Inflammatory macrophage treated with lipopolysaccharide for 4 hours (primary cell): ENCODE measurements around the gene IL16.

Source experiments
- DNase-seq: peaks from one replicate; pipeline ENCODE4 v3.0.0-alpha.2; 2020

Gene IL16

GRCh38 chr15:81317642-81318017, 121.0 kb downstream of the IL16 start:
- no peak for DNase-seq

- no peak for DNase-seq
Observed at GRCh38 chr15:81321667-81322066, 125.0 kb downstream of the IL16 start.

DNA sequence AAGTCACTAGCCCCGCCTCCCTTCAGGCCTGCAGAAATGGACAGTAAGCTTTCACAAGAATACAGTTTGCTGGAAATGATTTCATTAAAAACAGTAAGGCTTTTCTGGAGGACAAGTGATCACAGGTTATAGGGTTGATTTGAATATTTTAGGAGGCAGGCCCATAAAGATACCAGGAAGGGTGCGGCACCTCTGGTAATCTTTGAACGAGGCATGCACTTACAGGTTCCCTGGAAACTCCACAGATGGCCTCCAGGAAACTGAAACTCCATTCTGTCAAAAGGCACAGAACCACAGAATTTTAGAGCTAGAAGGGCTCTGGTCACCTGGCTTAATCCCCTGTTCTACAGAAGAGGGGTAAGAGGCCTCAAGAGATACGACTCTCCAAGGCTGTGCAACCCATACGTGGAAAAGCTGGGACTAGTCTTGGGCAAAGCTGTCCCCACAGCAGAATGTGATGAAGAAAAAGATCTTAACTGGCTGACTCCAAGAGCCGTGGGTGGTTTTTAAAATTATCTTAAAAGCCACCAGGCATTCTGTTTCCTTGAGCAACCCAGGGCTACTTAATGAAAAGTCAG, 126.1 kb downstream of the IL16 start:
- DNase-seq = peak; percentile 39

DNA sequence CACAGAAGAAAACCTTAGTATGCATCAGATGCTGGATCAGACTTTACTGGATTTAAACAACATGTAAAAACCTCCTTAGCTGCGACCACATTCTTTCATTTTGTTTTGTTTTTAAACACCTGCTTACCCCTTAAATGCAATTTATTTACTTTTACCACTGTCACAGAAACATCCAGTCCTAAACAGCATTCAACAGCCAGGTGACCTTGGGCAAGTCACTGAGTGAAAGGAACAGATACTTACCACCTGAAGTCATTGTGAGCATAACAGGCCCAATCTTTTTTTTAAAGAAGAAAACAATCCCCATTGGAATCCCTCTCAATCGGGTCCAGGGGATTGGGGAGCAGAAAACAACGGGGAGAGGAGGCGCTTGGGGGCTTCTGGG, 126.9 kb downstream of the IL16 start:
- no peak for DNase-seq

- DNase-seq = peak; percentile 99
Observed at GRCh38 chr15:81323944-81324881, 127.5 kb downstream of the IL16 start, which contains the start of gene STARD5. Gene STARD5, minus strand, starts transcription at chr15:81324141. Its CDS starts 42 bp downstream, at chr15:81324099.

- no peak for DNase-seq
Observed at GRCh38 chr15:81326466-81327212, 130.0 kb downstream of the IL16 start.

DNA sequence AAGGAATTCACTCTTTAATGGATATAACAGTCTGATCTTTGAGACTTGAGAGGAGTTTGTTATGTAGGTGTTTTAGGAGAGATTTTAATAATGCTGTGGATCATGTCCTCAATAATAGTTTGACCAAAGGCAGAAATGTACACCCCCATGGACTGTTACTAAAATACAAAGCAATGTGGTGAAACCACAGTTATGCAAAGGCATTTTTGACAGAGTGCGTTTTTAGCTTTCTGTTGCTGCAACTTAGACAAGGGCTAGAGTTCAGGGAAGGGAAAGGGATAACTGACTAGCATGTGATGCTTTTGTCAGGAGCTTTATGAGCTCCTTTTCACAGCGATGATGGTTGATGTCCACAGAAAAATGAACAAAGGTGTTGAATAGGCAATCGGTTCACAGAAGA, 130.8 kb downstream of the IL16 start:
- DNase-seq = peak; percentile 67

- no peak for DNase-seq
Observed at GRCh38 chr15:81329446-81329845, 132.8 kb downstream of the IL16 start.

GRCh38 chr15:81330366-81331090, 133.8 kb downstream of the IL16 start:
- DNase-seq = peak; percentile 51

DNA sequence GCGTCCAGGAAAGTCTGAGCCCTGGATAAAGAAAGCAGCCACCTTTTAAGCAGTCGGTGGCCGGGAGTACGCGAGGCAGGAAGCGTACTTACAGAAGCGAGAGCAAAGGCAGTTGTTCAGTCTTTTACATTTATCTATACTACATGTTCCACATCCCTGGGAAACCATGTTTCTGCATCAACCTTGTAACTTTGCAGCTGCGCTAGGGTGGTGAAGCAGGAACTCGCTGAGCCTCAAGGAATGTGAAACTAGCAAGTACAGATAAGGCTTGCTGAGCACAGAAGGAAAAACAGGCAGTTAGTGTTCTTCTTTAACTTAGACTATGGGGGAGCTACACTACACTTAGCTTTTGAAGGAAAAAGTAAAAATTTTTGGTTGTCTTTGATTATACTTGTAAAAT, 134.5 kb downstream of the IL16 start:
- peak; percentile 26 for DNase-seq

GRCh38 chr15:81331600-81331999, 134.9 kb downstream of the IL16 start:
- DNase-seq = no peak

DNA sequence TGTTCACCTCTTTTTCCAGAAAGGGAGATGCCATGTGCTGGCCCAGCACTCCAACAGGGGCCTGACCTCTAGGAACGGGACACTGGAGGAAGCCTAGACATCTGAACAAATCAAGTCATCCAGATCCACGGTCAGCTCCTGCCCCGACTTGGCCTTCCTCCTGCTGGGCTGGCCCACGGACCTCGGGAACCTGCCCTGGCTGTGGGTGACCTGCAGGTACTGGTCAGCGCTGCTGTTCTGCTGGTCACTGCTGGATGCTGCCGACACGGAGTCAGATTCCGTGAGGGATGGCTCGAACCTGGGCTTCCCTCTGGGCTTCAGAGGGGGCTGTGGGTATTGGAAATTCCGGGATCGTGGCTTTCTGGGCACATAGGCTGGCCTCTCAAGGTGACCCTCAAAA, 135.6 kb downstream of the IL16 start:
- DNase-seq = no peak

GRCh38 chr15:81333363-81333762, 136.7 kb downstream of the IL16 start:
- DNase-seq = no peak

DNA sequence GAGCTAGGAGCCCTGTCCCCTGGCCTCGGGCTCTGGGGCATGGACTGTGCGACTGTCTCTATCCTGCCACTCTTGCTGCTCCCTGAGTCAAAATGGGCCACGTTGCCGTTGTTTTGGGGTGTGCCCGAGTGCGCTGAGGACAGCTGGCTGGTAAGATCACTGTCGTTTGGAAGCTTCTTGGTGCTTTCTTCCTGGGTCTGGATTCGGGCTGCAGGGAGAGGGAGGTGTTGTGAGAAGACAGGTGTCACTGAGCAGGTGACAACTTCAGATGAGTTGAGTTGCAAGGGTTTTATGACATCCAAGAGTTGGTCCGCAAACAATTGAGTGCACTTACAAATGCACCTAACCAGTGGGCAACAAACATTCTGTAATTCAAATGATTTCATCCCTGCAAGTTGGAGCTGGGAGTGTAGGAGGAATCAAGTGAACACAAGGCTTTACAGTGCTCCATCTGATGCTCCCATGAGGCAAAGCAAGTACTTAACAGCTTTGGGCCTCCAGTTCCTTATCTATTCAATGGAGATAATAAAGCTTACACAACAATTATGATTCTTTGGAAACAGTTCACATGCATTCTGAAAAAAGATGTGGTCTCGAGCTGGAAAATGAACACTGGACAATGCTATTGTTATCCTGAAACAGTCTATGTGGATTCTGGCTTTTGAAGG, 138.2 kb downstream of the IL16 start:
- no peak for DNase-seq

GRCh38 chr15:81335631-81336030, 139.0 kb downstream of the IL16 start:
- no peak for DNase-seq

DNA sequence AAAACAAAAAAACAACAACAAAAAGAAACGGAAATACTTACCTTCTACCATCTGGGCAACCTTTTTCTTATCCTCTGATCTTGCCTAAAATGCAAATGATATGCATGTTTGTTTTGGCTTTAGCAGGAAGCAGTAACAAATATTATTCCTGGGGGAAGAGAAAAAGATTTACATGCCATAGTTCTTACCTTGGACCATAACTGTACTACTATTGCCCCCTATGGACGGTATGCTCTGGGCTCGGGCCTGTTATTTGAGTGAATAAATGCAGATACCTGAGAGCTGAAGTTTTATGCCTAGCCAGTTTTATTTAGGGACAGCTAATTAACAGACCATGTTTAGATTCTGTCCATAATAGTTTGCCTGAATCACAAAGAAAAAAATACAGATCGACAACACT, 139.9 kb downstream of the IL16 start:
- peak; percentile 36 for DNase-seq

GRCh38 chr15:81337241-81337640, 140.6 kb downstream of the IL16 start:
- DNase-seq = no peak

- DNase-seq = peak; percentile 38
Observed at GRCh38 chr15:81337713-81338157, 141.1 kb downstream of the IL16 start.

DNA sequence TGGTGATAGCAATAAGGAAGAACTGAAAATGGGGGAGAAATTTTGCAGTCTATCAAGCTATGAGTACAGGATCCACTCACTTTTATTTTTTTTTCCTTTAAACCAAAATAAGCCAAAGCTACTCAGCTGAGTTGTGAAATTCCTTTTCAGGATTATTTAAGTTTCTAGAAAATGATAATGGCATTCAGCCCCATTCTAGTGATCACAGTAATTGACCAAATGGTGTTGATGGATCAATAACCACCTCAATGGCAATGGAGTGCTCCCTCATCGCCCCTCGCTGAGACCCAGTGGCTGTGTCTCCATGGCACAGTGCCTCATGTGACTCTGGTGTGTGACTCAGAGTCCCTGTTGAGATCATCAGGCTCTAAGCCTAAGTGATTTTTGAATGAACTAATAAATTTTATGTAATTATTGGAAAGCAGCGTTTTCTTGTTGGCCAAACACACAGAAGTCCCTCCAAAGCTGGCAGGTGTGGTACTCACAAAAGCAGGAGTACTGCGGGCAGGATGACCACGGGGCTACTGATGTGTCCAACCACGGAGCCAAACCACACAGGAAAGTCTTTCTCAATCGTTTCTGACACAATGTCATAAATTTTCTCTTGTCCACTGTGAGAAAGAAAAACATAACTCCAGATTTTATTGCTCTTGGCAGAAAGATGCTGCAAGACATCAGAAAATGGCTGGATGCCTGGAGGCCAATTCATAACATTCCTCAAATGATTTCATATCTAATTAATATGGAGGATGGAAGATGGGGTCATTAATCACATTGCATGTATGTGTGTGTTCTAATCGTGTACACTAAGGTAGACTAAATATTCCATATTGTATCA, 141.7 kb downstream of the IL16 start:
- DNase-seq = peak; percentile 70

DNA sequence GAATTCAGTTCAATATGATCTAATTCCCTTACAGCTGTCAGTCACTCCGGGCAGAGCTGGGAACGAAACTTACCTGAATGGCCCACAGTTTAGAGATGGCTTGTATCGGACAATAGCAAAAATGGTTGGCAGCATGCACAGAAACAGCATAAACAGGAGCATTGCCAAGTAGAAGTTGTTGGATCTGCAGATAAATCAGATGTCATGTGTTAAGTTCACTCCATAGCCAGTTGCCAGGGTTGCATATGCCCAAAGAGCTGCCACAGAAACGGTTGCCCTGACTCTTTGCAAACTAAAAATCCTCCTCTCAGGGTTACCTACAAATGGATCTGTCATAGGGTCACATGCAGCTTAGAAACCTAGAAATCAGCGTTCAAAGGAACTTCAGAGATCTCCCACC, 142.6 kb downstream of the IL16 start:
- no peak for DNase-seq

DNA sequence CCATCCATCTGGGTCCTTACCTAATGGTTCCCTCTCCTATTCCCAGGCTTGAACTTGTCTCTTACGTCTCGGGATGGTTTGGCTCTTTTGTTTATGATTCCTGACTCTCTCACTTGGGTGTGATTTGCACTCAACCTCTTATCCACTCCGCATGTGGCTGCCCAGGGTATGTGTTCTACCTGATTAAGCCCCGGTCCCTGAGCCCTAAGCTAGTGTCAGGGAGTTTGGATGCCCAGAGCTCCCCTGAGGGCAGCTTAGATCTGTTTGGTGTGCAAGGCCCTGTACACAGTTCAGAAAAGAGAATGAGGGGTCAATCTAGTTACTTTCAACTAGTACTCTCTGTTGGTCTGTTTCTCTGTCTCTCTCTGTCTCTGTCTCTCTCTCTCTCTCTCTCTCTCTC, 143.2 kb downstream of the IL16 start:
- no peak for DNase-seq
